Stimulated activated CD8-positive, alpha-beta memory T cell treated with anti-CD3 and anti-CD28 coated beads, Interleukin-4, amount 100 ng/mL, for 48 hours (primary cell): ENCODE data around the gene LIMS1.
"Not testable (repeated sequence)": the region's sequence is repeated elsewhere in the genome, so short reads cannot be mapped to it uniquely, and the experiment has no call there.

Experiments
- DNase-seq: peaks from one replicate; pipeline ENCODE4 v3.0.0-alpha.2; 2020

The LIMS1 gene

DNA sequence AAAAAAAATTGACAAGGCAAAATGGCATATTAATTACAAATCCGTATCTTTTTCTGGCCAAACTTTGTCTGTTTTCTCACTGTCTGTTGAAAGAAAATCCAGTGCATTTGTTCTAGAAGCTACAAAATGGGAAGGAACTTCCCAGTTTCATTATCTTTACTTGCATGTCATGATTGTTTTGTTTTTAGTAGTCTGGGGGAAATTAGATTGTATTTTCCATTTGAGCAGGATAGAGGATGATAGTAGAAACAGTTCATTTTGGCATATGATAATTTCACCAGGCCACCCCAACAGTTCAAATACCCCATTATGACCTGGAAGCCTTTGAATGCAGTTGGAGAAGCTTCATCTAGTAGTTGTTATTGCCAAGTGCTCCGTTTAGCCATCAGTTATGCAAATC, 107.5 kb downstream of the LIMS1 start:
- no peak for DNase-seq

DNA sequence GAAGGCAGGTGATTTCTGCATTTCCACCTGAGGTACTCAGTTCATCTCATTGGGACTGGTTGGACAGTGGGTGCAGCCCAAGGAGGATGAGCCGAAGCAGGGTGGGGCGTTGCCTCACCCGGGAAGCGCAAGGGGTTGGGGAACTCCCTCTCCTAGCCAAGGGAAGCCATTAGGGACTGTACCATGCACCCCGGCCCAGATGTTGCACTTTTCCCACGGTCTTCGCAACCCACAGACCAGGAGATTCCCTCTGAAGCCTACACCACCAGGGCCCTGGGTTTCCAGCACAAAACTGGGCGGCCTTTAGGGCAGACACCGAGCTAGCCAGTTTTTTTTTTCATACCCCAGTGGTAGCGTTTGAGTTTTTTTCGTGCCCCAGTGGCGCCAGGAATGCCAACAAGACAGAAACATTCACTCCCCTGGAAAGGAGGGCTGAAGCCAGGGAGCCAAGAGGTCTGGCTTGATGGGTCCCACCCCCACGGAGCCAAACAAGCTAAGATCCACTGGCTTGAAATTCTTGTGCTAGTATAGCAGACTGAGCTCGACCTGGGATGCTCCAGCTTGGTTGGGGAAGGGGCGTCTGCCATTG, 109.1 kb downstream of the LIMS1 start:
- DNase-seq, result no peak

DNA sequence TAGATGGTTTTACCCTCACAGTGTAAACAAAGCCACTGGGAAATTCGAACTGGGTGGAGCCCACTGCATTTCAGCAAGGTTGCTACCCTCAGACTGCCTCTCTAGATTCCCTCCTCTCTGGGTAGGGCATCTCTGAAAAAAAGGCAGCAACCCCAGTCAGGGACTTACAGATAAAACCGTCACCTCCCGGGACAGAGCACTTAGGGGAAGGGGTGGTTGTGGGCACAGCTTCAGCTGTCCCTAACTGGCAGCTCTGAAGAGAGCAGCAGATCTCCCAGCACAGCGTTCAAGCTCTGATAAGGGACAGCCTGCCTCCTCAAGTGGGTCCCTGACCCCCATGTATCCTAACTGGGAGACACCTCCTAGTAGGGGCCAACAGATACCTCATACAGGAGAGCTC, 109.6 kb downstream of the LIMS1 start:
- DNase-seq, result not testable (repeated sequence)

DNA sequence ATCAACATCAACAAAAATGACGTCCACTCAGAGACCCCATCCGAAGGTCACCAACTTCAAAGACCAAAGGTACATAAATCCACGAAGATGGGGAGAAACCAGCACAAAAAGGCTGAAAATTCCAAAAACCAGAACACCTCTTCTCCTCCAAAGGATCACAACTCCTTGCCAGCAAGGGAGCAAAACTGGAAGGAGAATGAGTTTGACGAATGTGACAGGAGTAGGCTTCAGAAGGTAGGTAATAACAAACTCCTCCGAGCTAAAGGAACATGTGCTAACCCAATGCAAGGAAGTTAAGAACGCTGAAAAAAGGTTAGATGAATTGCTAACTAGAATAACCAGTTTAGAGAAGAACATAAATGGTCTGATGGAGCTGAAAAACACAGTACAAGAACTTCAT, 110.2 kb downstream of the LIMS1 start:
- not testable (repeated sequence) for DNase-seq

DNA sequence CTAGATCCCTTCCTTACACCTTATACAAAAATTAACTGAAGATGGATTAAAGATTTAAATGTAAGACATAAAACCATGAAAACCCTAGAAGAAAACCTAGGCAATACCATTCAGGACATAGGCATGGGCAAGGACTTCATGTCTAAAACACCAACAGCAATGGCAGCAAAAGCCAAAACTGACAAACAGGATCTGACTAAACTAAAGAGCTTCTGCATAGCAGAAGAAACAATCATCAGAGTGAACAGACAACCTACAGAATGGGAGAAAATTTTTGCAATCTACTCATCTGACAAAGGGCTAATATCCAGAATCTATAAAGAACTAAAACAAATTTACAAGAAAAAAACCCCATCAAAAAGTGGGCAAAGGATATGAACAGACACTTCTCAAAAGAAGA, 114.5 kb downstream of the LIMS1 start:
- not testable (repeated sequence) for DNase-seq

DNA sequence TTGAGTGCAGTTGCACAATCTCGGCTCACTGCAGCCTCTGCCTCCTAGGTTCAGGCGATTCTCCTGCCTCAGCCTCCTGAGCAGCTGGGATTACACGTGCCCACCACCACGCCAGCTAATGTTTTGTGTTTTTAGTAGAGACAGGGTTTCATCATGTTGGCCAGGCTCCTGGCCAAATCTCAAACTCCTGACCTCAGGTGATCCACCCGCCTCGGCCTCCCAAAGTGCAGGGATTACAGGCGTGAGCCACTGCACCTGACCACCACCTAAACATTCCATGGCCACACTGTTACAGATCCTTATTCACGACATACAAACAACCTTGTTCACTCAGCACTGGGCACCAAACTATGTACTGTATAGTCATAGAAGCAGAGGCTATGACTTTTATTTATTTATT, 116.2 kb downstream of the LIMS1 start:
- not testable (repeated sequence) for DNase-seq

DNA sequence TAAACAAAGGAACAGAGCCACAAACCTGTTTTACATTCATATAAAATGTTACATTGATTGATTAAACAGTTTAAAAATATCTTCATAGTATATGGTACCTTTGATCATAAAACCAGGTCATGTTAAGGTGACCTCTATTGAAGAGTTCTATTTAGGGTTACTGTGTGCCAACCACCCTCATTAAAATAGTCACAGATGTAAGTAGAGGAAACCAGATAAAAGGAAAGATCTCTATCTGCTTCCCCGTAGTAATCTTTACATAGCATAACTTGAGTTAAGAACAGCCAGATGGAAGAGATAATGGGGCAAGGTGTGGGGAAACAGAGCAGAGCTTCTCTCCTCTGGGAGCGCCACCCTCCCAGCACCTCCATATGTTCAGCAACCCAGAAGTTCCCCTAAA, 117.2 kb downstream of the LIMS1 start:
- not testable (repeated sequence) for DNase-seq

DNA sequence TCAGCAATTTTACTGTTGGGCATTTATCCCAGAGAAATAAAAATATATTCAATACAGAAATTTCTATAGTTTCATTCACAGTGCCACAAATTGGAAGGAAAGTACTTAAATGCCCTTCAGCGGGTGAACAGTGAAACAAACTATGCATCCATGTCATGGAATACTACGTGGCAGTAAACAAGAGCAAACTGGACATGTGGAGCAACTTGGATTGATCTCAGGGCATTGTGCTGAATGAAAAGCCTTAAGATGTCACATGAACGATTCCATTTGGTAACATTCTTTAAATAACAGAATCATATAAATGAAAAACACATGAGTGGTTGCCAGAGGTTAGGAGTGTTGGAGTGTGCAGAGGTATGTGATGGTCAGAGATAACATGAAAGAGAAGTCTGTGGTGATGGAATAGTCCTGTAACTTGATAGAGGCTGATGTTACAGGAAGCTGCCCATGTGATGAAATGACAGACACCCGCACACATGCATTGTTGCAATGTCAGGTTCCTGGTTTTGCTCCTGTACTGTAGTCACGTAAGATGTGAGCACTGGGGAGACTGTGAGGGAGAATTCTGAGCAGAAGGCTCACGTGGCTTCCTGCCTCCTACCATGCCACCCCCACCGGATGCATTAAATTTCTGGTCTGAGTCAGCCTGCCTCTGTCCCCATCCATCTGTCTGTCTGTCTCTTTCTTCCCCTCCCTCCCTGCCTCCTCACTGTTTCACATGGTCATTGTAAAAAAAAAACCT, 118.1 kb downstream of the LIMS1 start:
- DNase-seq, result peak; percentile 60

DNA sequence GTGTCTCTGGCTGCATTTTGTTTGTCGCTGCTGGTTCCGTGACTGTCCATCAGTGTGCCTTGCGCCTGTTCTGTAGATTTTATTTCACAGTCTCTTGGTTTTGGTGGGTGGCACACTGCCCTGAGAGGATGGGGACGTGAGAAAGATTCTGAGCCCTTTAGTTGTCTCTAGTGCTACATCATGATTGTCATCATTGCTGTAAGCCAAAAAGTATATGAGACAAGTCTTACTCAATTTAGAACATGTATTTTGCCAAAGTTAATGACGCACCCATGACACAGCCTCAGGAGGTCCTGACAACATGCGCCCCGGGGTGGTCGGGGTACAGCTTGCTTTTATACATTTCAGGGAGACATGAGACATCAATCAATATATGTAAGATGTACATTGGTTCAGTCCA, 119.2 kb downstream of the LIMS1 start:
- not testable (repeated sequence) for DNase-seq

DNA sequence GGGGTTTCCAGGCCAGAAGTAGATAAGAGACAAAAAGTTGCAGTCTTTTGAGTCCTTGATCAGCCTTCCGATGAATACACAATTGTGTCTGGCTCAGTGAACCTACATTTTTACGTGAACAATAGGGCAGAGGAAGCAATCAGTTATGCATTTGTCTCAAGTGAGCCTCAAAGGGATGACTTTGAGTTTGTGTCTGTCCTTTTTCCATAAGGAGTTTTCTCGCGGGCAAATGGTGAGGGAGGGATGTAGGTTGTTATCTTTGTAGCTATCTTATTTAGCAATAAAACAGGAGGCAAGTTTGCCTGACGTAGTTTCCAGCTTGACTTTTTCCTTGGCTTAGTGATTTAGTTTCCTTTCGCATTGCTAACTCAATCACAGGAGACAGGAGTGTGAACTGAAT, 119.6 kb downstream of the LIMS1 start:
- not testable (repeated sequence) for DNase-seq

DNA sequence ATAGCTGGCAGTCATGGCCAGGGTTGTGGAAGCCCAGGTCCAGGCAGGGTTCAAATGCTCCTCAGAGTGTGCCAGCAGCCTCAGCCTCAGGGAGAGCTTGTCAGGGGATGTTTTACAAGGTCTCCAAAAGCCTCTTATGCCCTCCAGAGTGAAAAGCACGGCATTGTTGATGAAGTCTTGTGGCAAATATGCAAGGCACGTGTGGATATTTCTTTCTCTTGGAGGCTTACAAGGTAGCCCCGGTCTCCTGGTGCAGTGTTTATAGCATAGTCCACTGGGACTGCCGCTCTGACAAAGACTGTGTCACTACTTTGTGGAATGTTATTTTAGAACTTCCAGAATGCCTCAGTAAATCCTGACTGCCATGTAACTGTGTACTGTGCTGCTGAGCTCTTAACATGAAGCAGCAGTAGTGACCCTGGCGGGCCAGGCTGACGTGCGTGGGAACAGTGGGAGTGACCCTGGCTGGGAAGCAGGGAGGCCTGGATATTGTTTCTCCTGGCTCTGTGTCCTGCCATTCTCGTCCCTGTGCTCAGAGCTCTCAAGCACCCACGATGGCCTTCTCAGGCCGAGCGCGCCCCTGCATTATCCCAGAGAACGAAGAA, 120.4 kb downstream of the LIMS1 start:
- DNase-seq, result not testable (repeated sequence)

DNA sequence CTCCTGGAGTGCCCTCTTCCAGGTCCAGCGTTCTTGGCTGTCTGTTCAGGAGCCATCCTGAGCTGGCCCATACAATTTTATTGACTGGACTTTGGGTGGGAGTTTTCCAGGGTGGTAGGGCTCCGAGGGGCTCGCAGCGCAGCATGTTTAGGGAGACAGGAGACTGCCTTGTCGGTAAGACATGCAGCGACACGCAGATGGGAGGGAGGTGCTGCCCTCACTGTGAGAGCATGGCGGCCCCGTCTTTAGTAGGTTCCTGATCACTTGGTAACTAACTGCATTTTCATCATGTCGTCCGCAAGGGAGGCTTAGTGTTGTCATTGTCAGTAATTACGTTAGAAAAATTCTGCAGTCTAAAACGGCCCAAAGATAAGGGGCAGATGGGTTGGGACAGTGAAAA, 121.0 kb downstream of the LIMS1 start:
- DNase-seq, result not testable (repeated sequence)

DNA sequence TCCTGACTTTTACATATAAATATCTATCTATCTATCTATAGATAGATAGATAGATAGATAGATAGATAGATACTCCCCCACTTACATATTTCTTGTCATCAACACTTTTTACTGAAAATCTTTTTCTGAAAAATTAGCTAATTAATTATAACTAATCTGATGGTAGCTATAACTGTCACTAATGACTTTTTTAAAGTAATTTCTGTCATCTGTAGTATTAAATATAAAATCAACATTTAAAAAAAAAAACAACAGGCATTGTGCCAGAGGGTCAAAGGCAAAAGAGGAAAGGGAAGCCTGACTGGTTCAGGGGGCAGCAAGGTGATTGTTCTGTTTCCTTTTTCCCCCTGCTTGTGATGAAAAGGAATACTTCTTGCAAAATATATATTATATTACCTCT, 122.0 kb downstream of the LIMS1 start:
- not testable (repeated sequence) for DNase-seq

DNA sequence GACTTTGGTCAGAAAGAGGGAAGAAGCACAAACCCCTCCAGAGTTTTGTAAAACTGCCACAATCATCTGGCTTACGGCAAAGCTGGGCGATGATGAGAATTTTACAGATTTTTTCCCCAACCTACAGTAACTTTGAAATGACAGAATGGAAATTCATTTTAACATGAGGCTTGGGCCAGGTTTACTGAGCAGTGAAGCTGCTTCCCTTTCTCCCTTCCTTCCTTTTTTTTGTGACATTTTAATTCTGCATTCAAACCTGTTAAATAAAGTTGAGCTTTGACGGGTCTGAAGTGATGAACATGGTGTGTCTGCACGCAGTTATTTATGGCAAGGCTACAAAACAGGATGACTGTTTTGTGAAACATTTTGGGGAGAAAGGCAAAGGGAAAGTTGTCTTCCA, 123.2 kb downstream of the LIMS1 start:
- not testable (repeated sequence) for DNase-seq

DNA sequence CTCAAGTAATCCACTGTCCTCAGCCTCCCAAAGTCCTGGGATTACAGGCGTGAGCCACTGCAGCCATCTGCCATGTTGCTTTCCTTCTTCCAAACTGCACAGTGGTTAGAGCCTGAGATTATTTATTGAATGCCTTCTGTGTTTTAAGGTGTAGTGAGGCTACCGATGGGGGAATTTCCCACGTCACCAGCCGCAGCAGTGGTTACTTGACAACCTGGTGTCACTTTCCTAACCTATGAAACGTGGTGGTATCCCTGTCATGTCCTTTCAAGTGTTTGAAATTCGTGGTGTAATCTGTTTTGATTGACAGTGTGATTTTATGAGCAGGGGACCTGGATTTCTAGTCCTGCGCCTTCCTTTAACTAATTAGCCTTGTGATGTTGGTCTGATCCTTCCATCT, 124.3 kb downstream of the LIMS1 start:
- DNase-seq, result not testable (repeated sequence)

DNA sequence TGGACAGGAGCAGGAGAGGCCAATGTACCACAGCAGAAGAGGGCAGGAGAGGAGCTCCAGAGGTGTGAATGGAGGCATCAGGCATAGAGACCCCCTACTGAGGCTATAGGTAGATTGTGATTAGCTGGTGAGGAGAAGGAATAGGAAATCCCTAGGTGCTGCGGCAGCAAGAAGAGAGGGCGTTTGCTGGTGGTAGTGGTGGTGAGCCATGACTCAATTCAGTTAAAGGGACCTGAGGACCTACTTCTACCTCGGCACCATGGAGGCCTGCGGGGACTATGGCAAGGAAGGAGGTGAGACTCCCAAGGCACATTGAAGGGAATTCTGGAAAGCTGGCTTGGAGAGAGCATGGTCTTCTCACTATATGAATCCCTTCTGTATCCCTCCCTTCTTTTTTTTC, 127.2 kb downstream of the LIMS1 start:
- not testable (repeated sequence) for DNase-seq

DNA sequence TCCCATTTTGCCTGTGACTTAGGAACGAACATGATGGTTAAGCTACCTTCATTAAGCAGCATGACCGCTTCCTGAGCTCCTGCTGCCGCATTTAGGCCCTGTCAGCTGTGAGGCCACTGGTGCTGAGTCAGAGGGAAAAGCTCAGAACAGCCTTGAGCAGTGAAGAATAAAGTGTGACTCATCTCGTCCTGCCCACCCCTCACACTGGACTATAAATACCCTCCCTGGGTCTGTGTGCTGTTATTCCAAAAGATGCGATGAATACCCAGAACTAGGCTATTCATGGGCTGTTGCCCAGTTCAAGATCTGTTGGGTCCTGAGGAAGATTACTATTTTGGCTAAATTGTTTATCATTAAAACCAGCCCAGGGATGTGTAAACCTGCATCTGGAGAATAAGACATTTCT, 127.9 kb downstream of the LIMS1 start:
- DNase-seq, result not testable (repeated sequence)

DNA sequence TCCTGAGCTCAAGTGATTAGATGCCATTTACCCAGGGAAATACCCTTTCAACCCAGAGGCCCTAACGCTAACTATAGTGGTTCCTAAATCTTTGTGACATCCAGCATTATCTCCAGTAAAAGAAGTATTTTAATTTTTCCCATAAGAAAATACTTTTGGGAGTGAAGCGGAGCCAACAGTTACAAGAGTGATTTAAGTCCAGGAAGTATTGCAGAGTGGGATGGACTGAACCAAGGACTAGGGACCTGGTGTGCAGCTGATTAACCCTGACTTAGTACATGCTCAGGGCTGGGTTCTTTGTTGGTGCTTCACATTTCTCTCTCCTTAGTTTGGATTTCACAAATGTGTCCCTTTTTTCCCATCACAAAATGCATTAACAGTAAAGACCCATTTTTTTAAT, 129.1 kb downstream of the LIMS1 start:
- DNase-seq, result not testable (repeated sequence)

DNA sequence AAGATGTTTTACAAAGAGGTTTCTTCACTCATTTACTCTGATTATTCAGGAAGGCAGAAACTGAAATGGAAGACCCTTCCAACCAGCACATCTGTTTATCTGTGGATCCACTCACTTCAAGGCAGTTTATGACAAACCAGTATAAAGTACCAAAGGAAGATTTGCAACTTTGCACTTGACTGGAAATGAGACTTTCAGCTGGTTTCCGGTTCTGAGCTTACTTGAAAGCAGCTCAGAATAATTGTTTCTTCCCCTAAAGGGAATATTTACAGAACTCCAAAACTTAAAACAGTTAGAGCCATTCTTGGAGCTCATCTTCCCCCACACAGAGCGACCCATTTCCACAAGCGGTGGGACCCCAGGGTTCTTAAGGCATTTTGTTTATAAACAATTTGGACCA, 129.8 kb downstream of the LIMS1 start:
- DNase-seq, result not testable (repeated sequence)

DNA sequence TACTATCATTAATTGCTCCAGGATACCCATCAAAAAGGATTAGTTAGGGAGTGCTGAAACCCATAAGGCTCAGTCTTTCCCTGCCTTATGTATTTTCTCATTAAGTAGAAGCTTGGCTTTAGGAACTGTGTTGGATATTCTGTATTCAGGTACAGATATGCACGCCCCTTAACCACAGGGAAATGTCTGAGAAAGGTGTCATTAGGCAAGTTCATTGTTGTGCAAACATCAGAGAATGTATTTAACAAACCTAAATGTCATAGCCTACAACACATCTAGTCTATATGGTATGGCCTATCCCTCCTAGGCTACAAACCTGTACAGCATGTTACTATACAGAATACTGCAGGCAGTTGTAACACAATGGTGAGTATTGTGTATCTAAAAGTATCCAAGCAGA, 130.7 kb downstream of the LIMS1 start:
- DNase-seq, result not testable (repeated sequence)

DNA sequence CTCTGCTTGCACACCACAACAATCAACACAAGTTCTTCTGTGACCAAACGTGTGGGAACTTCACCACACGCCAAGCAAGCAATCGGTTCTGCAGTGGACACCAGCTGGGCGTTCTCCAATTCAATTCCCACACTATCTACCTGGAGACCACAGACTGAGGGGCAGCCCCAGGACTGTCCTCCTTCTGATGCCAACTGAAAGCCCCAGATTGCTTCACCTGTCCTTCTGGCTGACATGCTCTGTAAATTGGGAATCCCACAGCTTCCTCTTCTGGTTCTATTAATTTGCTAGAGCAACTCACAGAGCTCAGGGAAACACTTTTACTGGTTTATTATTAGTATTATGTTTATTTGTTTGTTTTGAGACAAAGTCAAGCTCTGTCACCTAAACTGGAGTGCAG, 131.7 kb downstream of the LIMS1 start:
- DNase-seq, result not testable (repeated sequence)

DNA sequence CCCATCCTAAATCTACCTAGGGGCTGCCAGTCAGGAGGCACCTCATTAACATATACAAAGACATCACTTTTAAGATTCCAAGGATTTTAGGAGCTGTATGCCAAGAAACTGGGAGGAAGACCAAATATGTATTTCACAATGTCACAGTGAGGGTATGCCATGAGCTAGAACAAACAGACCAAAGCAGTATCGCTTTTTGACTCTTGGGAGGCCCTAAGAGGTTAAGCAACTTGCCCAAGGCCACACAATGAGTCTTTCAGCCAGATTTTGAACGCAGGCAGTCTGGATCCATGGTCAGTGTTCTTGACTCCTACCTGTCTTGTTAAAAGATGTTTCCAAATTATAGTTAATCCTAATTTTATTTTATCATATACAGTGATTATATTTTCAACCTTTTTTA, 132.9 kb downstream of the LIMS1 start:
- not testable (repeated sequence) for DNase-seq

DNA sequence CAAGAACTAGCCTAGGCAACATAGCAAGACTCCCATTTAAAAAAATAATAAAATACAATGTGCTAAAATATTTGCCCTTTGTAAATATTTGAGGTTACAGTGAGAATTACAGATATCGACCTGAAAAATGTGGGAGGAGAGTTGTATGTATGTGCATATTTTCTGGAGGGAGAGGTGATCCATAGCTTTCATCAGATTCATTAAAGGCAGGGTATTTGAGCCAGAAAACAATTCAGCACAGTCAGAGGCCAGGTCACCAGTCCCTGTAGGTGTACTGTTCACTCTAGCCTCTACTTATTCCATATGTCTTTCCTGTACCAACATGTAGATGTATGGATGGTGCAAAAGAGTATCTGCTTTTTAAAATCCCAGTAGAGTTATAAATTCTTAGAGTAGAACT, 136.0 kb downstream of the LIMS1 start:
- DNase-seq, result not testable (repeated sequence)

DNA sequence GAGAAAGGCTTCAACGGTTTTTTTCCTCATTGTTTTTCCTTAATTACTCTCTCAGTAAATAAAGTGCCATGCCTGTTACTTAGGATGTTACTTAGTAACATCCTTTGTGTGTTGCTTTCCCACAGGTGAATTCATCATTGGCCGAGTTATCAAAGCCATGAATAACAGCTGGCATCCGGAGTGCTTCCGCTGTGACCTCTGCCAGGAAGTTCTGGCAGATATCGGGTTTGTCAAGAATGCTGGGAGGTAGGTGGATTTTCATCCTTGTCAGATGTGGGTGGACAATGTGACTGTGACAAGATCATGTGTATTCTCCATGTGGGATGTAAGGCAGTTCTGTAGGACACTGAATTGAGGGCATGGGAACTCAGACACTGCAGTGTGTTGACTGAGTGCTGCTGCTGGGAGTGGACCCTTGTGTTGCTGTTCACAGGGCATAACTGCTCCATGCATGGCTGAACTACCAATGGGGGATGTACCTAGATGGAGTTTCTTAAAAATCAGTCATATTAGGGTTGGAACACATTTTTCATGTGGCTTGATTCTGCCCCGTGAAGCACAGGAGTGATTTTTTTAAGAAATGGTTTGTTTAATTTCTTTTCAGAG, 138.0 kb downstream of the LIMS1 start:
- not testable (repeated sequence) for DNase-seq
